ENCODE data around the gene P2RX7. TPM values are rescaled to one million over a fixed set of nuclear protein-coding genes. Genes with fewer than 3 reads are reported as not detected.

P2RX7 gene
- total and polyA plus RNA-seq, 9 of the 15 experiments (the other 6 are each of a cell fraction or from before 2014, with no cell fraction given): 0.04 to 0.65 (median 0.30) TPM

DNA sequence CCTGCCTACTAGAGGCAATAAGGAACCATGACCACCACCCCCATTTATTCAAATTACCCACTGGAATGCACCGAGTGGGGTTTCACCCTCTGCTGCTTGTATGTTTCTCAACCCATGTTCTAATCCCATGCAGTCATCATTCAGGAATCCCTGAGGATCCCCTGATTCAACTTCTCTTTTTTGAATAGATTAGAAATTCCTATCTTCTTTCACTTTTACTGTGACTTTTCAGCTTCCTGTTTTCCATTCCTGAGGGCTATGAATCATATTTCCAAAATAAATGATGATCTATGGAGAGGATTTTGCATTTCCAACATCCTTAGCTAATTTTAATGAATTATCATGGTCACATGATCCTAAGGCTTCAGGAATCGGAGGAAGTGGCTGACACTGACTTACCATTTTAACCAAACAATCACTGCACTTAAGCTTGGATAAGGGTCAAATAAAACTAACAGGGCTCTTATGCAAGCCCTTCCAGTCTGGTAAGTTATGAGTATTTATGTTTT lies 57.9 kb downstream of the P2RX7 start:
- no peaks in the 10 kb centered on the region for H4K20me1 ChIP-seq (replicated peaks; ENCODE audit: control insufficient read depth, insufficient read depth, low read length)
- H3K4me1 ChIP-seq (replicated peaks in 1 of 2; ENCODE audit: control insufficient read depth in 2 of 2, insufficient read depth in 2 of 2, low read length in 2 of 2): peaks cover 8 to 11% of the 10 kb centered on the region in 2 experiments; a peak in 4 of 5 replicates
- POLR2A ChIA-PET: interaction anchor here (0.6 to 1.6 kb wide), 2 partner anchors 13 to 572 kb away, joined by 3 read pairs; no protein-coding TSS in a partner anchor
- H3K9ac ChIP-seq (ENCODE audit: insufficient read depth in 1 of 2, low read depth in 2 of 2, low read length in 2 of 2): no peak overlapping the region
- no peaks in the 10 kb centered on the region for H3K79me2 ChIP-seq (ENCODE audit: control insufficient read depth, insufficient read depth, low read length)
- CTCF ChIA-PET (ENCODE audit: low intra/inter-chr PET ratio): no interaction called here
- no peak overlapping the region for H3K27ac ChIP-seq (ENCODE audit: extremely low read depth, low read depth, low read length)
- no peaks in the 10 kb centered on the region for H3K36me3 ChIP-seq (ENCODE audit: control insufficient read depth, insufficient read depth, low read length)
- H3K9me3 ChIP-seq (replicated peaks; ENCODE audit: control insufficient read depth, insufficient read depth, low read depth, low read length): no peaks in the 10 kb centered on the region
- in situ Hi-C loops (cut with MboI): no loop called here
- H3K4me3 ChIP-seq: no peak overlapping the region
- FAIRE-seq (no peak), DNase-seq (ENCODE audit: extremely low read depth in 1 of 4, low spot score in 3 of 4) (no peak), ATAC-seq (no peak)
- no peak overlapping the region for H3K4me2 ChIP-seq (ENCODE audit: insufficient read depth, low read length)
- no peaks in the 10 kb centered on the region for H3K27me3 ChIP-seq (ENCODE audit: control insufficient read depth in 2 of 2, insufficient read depth in 2 of 2, low read length in 2 of 2)
- no peaks in the 10 kb centered on the region for H3K9me1 ChIP-seq (ENCODE audit: control insufficient read depth, insufficient read depth, low read length)
- WGBS (ENCODE audit: insufficient coverage, low coverage, missing lambda C conversion rate): 40% methylated on average over 2 of the region's 2 CpGs
- H2AFZ ChIP-seq (ENCODE audit: low read depth, low read length): no peak overlapping the region
- BruUV-seq (replicated peaks): no TSS peak
- intact Hi-C loops (cut with micrococcal nuclease): no loop called here
- TF ChIP-seq SMARCA4 (IDR thresholded peaks at IDR 0.05) (peak; percentile 13; the same call in 1 of the 2 replicates), JUND (IDR thresholded peaks at IDR 0.05; ENCODE audit: borderline replicate concordance, low read depth, low read length) (peak; percentile 32; the same call in 1 of the 2 replicates), JUND (tag; IDR thresholded peaks at IDR 0.05; ENCODE audit: borderline replicate concordance, low read depth, low read length) (peak; percentile 59; the same call in 2 of the 3 replicates), GTF2E2 (tag; IDR thresholded peaks at IDR 0.05) (no peak), JUN (IDR thresholded peaks at IDR 0.05; ENCODE audit: borderline replicate concordance, low read depth, low read length) (peak; percentile 56), JUN (CRISPR knock-in tag; IDR thresholded peaks at IDR 0.05; ENCODE audit: borderline replicate concordance) (peak; percentile 35; the same call in 1 of the 2 replicates), MEF2A (IDR thresholded peaks at IDR 0.05; ENCODE audit: control insufficient read depth, low read depth, low read length) (0 out of 2 replicates have a peak, but pooled peaks have one; percentile 23), ATF7 (IDR thresholded peaks at IDR 0.05) (peak; percentile 57), ZNF75A (CRISPR knock-in tag; IDR thresholded peaks at IDR 0.05) (no peak), ZNF436 (CRISPR knock-in tag; IDR thresholded peaks at IDR 0.05) (no peak), SMARCE1 (IDR thresholded peaks at IDR 0.05) (peak; percentile 53; the same call in 1 of the 2 replicates)
- TF ChIP-seq, protein P1, sequence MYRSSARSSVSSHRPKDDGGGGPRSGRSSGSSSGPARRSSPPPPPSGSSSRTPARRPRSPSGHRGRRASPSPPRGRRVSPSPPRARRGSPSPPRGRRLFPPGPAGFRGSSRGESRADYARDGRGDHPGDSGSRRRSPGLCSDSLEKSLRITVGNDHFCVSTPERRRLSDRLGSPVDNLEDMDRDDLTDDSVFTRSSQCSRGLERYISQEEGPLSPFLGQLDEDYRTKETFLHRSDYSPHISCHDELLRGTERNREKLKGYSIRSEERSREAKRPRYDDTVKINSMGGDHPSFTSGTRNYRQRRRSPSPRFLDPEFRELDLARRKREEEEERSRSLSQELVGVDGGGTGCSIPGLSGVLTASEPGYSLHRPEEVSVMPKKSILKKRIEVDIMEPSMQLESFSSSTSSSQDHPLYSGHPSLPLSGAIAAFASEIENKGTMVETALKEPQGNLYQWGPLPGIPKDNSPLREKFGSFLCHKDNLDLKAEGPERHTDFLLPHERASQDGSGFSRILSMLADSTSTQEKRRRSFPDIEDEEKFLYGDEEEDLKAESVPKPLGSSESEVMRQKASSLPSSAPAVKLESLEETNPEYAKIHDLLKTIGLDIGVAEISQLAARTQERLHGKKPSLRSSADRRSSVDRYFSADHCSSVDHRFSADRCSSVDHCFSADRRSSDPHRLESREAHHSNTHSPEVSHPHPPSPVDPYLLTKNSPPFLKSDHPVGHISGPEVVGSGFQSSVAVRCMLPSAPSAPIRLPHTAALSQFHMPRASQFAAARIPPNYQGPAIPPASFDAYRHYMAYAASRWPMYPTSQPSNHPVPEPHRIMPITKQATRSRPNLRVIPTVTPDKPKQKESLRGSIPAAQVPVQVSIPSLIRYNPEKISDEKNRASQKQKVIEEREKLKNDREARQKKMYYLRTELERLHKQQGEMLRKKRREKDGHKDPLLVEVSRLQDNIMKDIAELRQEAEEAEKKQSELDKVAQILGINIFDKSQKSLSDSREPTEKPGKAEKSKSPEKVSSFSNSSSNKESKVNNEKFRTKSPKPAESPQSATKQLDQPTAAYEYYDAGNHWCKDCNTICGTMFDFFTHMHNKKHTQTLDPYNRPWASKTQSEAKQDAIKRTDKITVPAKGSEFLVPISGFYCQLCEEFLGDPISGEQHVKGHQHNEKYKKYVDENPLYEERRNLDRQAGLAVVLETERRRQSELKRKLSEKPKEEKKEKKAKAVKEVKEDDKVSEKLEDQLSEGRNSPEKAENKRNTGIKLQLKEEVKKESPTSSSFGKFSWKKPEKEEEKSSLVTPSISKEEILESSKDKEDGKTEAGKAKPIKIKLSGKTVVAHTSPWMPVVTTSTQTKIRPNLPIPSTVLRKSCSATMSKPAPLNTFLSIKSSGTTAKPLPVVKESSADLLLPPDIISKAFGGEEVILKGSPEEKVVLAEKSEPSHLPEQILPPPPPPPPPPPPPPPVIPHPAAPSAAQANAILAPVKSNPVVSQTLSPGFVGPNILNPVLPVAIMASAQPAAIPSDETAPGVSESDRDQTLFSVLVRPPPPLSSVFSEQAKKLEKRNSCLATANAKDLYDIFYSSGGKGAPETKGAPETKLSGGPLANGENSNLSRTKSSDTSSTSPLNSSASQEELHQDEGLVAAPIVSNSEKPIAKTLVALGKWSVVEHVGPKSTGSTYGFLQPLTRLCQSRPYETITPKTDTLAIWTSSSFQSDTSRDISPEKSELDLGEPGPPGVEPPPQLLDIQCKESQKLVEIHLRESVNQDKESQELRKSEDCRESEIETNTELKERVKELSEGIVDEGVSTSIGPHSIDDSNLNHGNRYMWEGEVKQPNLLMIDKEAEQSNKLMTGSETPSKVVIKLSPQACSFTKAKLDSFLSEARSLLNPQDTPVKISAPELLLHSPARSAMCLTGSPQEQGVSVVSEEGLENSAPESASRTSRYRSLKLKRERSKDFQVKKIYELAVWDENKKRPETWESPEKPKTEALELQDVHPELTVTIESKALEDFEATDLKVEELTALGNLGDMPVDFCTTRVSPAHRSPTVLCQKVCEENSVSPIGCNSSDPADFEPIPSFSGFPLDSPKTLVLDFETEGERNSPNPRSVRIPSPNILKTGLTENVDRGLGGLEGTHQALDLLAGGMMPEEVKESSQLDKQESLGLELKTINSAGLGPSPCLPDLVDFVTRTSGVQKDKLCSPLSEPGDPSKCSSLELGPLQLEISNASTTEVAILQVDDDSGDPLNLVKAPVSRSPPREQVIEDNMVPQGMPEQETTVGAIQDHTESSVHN (IDR thresholded peaks at IDR 0.05; ENCODE audit: borderline replicate concordance in 1 of 2, low read depth in 1 of 2): peak in 1 of 2 experiments; percentile 55; a peak in 1 of 4 replicates
- TF ChIP-seq, protein P2, sequence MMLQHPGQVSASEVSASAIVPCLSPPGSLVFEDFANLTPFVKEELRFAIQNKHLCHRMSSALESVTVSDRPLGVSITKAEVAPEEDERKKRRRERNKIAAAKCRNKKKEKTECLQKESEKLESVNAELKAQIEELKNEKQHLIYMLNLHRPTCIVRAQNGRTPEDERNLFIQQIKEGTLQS (IDR thresholded peaks at IDR 0.05): peak; percentile 79; the same call in 1 of the 2 replicates
- TF ChIP-seq, protein P2 (CRISPR knock-in tag; conservative IDR thresholded peaks at IDR 0.05): no peak
